MM.1S (cell line): Measurements from ENCODE around the gene MAGEB5.
"Not testable (repeated sequence)": the region's sequence is repeated elsewhere in the genome, so short reads cannot be mapped to it uniquely, and the experiment has no call there.

ENCODE experiments used
- EZH2 ChIP-seq: fragments of 300-600 bp; sonication (generic); optimal IDR thresholded peaks from 2 replicates; pipeline ENCODE3; 2017; ENCODE audit warnings: low read depth, mild to moderate bottlenecking, antibody characterized with exemption, low read length, mixed read lengths
- TF ChIP-seq, protein P1 (sequence below): fragments of 300-600 bp; sonication (generic); IDR thresholded peaks from 2 replicates; pipeline ENCODE4 v1.5.1; 2016; ENCODE audit warnings: antibody characterized with exemption, low read length, mixed read lengths

- TF ChIP-seq, protein P1, sequence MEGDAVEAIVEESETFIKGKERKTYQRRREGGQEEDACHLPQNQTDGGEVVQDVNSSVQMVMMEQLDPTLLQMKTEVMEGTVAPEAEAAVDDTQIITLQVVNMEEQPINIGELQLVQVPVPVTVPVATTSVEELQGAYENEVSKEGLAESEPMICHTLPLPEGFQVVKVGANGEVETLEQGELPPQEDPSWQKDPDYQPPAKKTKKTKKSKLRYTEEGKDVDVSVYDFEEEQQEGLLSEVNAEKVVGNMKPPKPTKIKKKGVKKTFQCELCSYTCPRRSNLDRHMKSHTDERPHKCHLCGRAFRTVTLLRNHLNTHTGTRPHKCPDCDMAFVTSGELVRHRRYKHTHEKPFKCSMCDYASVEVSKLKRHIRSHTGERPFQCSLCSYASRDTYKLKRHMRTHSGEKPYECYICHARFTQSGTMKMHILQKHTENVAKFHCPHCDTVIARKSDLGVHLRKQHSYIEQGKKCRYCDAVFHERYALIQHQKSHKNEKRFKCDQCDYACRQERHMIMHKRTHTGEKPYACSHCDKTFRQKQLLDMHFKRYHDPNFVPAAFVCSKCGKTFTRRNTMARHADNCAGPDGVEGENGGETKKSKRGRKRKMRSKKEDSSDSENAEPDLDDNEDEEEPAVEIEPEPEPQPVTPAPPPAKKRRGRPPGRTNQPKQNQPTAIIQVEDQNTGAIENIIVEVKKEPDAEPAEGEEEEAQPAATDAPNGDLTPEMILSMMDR = not testable (repeated sequence)
- TF ChIP-seq EZH2 = not testable (repeated sequence)
Observed at GRCh38 chrX:26204717-26205116, 11.3 kb upstream of the MAGEB5 start.
